GM23248 (cell line): Measurements from ENCODE around the gene CDAN1. TPM values are rescaled to one million over a fixed set of nuclear protein-coding genes. Genes with fewer than 3 reads are reported as not detected.

Source experiments
- DNase-seq: peaks from one replicate; pipeline ENCODE4 v3.0.0-alpha.2; 2015
- H2AFZ ChIP-seq: fragments of 200-600 bp; sonication (generic); 2 replicates; pipeline ENCODE4 v1.6.1; 2016; ENCODE audit warnings: antibody characterized with exemption
- H3F3A ChIP-seq: fragments of 200-600 bp; sonication (generic); 2 replicates; pipeline ENCODE4 v1.6.1; 2016; ENCODE audit warnings: mild to moderate bottlenecking, antibody characterized with exemption, mixed run types; ENCODE audit not compliant: insufficient read depth
- H3K27ac ChIP-seq: fragments of 200-600 bp; sonication (generic); 2 replicates; pipeline ENCODE4 v1.5.1; 2016; ENCODE audit warnings: mild to moderate bottlenecking
- H3K27me3 ChIP-seq: fragments of 200-600 bp; sonication (generic); replicated peaks from 2 replicates; pipeline ENCODE4 v1.6.1; 2016; ENCODE audit warnings: mild to moderate bottlenecking; ENCODE audit not compliant: insufficient read depth
- H3K36me3 ChIP-seq: fragments of 200-600 bp; sonication (generic); 2 replicates; pipeline ENCODE4 v1.6.1; 2016; ENCODE audit warnings: low read depth, mild to moderate bottlenecking
- H3K4me1 ChIP-seq: fragments of 200-600 bp; sonication (generic); 2 replicates; pipeline ENCODE4 v1.6.1; 2016; ENCODE audit warnings: mild to moderate bottlenecking; ENCODE audit not compliant: insufficient read depth
- H3K4me2 ChIP-seq: fragments of 200-600 bp; sonication (generic); one replicate; pipeline ENCODE4 v1.6.1; 2016; ENCODE audit warnings: mild to moderate bottlenecking; ENCODE audit not compliant: unreplicated experiment
- H3K4me3 ChIP-seq: fragments of 200-600 bp; sonication (generic); 2 replicates; pipeline ENCODE4 v1.5.1; 2016; ENCODE audit warnings: mild to moderate bottlenecking
- H3K79me2 ChIP-seq: fragments of 200-600 bp; sonication (generic); 2 replicates; pipeline ENCODE4 v1.6.1; 2016; ENCODE audit warnings: mild to moderate bottlenecking; ENCODE audit not compliant: insufficient read depth
- H3K9ac ChIP-seq: fragments of 200-600 bp; sonication (generic); 2 replicates; pipeline ENCODE4 v1.6.1; 2016; ENCODE audit warnings: mild to moderate bottlenecking
- H3K9me2 ChIP-seq: fragments of 200-600 bp; sonication (generic); 2 replicates; pipeline ENCODE4 v1.6.1; 2016; ENCODE audit warnings: mixed run types, mild to moderate bottlenecking, moderate library complexity; ENCODE audit not compliant: insufficient read depth
- H3K9me3 ChIP-seq: fragments of 200-600 bp; sonication (generic); one replicate; pipeline ENCODE4 v1.6.1; 2017; ENCODE audit warnings: low read depth
- H4K20me1 ChIP-seq: fragments of 200-600 bp; sonication (generic); 2 replicates; pipeline ENCODE4 v1.6.0; 2016; ENCODE audit not compliant: insufficient read depth
- EZH2 ChIP-seq: fragments of 200-600 bp; sonication (generic); IDR thresholded peaks from 2 replicates; pipeline ENCODE4 v1.6.1; 2018; ENCODE audit warnings: antibody characterized with exemption, mild to moderate bottlenecking; ENCODE audit not compliant: insufficient read depth, poor library complexity, severe bottlenecking
- EZH2phosphoT487 ChIP-seq: fragments of 200-600 bp; sonication (generic); IDR thresholded peaks from 2 replicates; pipeline ENCODE4 v1.6.1; 2018; ENCODE audit warnings: antibody characterized with exemption, moderate library complexity, mild to moderate bottlenecking, low read depth; ENCODE audit not compliant: insufficient read depth
- WGBS, 2 experiments: methylation state at CpG; one replicate each; pipeline ENCODE4 v1.1.6; 2015 to 2017; ENCODE audit warnings: low lambda C conversion rate in 2 of 2, low coverage in 1 of 2; ENCODE audit errors: missing lambda C conversion rate in 2 of 2; 5-methylcytosine and 5-hydroxymethylcytosine counted together
- in situ Hi-C: fragments of 300-500 bp; cut with MboI; formaldehyde crosslinking; loops from 2 replicates; pipeline ENCODE4 v1.15.0; 2020
- polyA plus RNA-seq: library from polyadenylated mRNA; unstranded; fragments of >200 nt; fragmentation: Nextera tagmentation; extraction: Ambion mirVana; gene quantifications from 2 replicates; pipeline ENCODE4 v1.2.1, GENCODE V29; 2016
- total RNA-seq: library from RNA; depleted of rRNA; stranded (reverse); fragments of >200 nt; shearing (Covaris generic); gene quantifications from 2 replicates; pipeline ENCODE4 v1.2.3, GENCODE V29; 2014

The CDAN1 gene
- total and polyA plus RNA-seq, 2 experiments from 2014 or later, result 5.3 to 13.0 TPM

- TF ChIP-seq EZH2, result no peak
- TF ChIP-seq EZH2phosphoT487, result no peak
- Histone ChIP-seq H3K79me2 (no peaks in the 10 kb centered on the region), H3K9ac (no peak overlapping the region), H3K9me2 (no peaks in the 10 kb centered on the region), H3K36me3 (no peaks in the 10 kb centered on the region), H3K9me3 (no peaks in the 10 kb centered on the region), H3K27me3 (no peaks in the 10 kb centered on the region), H2AFZ (no peak overlapping the region), H3K27ac (no peak overlapping the region), H3K4me3 (no peak overlapping the region), H4K20me1 (no peaks in the 10 kb centered on the region), H3K4me1 (0 out of 2 replicates have a peak, but pooled peaks cover under 1% of the 10 kb centered on the region), H3K4me2 (no peak overlapping the region), H3F3A (no peaks in the 10 kb centered on the region)
- WGBS, 2 experiments, result 95 to 96% methylated on average over 3 of the region's 3 CpGs
- DNase-seq, result no peak
- in situ Hi-C loops, result loop anchor here (10.0 kb wide), 1 partner anchor 213 kb away; the partner anchor contains the start of gene TTBK2
Observed at GRCh38 chr15:42711746-42712145, 25.2 kb downstream of the CDAN1 start.

GRCh38 chr15:42710662-42711061 lies 26.3 kb downstream of the CDAN1 start:
- Histone ChIP-seq H3K9me2 (no peaks in the 10 kb centered on the region), H3K4me1 (no peaks in the 10 kb centered on the region)
- 60% methylated on average over 2 of the region's 2 CpGs; no CpG with 5 or more reads in 1 of the 2 experiments for WGBS, 2 experiments

GRCh38 chr15:42707873-42708544 lies 28.9 kb downstream of the CDAN1 start:
- Histone ChIP-seq H3K27me3 (no peaks in the 10 kb centered on the region), H3K79me2 (no peaks in the 10 kb centered on the region), H3K4me1 (no peaks in the 10 kb centered on the region), H3K27ac (no peak overlapping the region), H3K36me3 (no peaks in the 10 kb centered on the region), H3K9ac (no peak overlapping the region), H3K9me2 (no peaks in the 10 kb centered on the region), H3F3A (no peaks in the 10 kb centered on the region), H2AFZ (no peak overlapping the region; the same call in 1 of the 2 replicates), H3K9me3 (no peaks in the 10 kb centered on the region), H4K20me1 (no peaks in the 10 kb centered on the region), H3K4me3 (no peak overlapping the region), H3K4me2 (no peak overlapping the region)
- in situ Hi-C loops, result no loop called here
- WGBS, 2 experiments, result 70 to 76% methylated on average over 3 of the region's 3 CpGs
- no peak for TF ChIP-seq EZH2phosphoT487
- TF ChIP-seq EZH2, result no peak
- no peak for DNase-seq

More at GRCh38 chr15:42710662-42711061, 26.3 kb downstream of the CDAN1 start:
- Histone ChIP-seq H3K27me3 (no peaks in the 10 kb centered on the region), H3K9ac (no peak overlapping the region), H4K20me1 (no peaks in the 10 kb centered on the region), H3K27ac (no peak overlapping the region), H3K9me3 (no peaks in the 10 kb centered on the region), H2AFZ (no peak overlapping the region), H3K36me3 (no peaks in the 10 kb centered on the region), H3F3A (no peaks in the 10 kb centered on the region), H3K4me3 (no peak overlapping the region), H3K4me2 (no peak overlapping the region), H3K79me2 (no peaks in the 10 kb centered on the region)
- in situ Hi-C loops, result loop anchor here (10.0 kb wide), 1 partner anchor 214 kb away; the partner anchor contains the start of gene TTBK2
- no peak for TF ChIP-seq EZH2
- TF ChIP-seq EZH2phosphoT487, result no peak
- no peak for DNase-seq

GRCh38 chr15:42707068-42707467 lies 29.9 kb downstream of the CDAN1 start:
- no peaks in the 10 kb centered on the region for H4K20me1 ChIP-seq
- H3K9me3 ChIP-seq, result no peaks in the 10 kb centered on the region
- WGBS, 2 experiments, result 47 to 51% methylated on average over 2 of the region's 2 CpGs
- no peak for TF ChIP-seq EZH2
- no peak for TF ChIP-seq EZH2phosphoT487
- H3K9me2 ChIP-seq, result no peaks in the 10 kb centered on the region
- peak; percentile 52 for DNase-seq
- H3K4me1 ChIP-seq, result no peaks in the 10 kb centered on the region
- no peak overlapping the region for H3K4me3 ChIP-seq
- H3K27me3 ChIP-seq, result no peaks in the 10 kb centered on the region
- no peak overlapping the region for H3K9ac ChIP-seq
- no peak overlapping the region for H3K4me2 ChIP-seq
- H2AFZ ChIP-seq, result no peak overlapping the region
- in situ Hi-C loops, result no loop called here
- no peaks in the 10 kb centered on the region for H3F3A ChIP-seq
- H3K27ac ChIP-seq, result no peak overlapping the region
- H3K36me3 ChIP-seq, result no peaks in the 10 kb centered on the region
- H3K79me2 ChIP-seq, result no peaks in the 10 kb centered on the region
